Stimulated activated CD8-positive, alpha-beta memory T cell treated with anti-CD3 and anti-CD28 coated beads, Interleukin-7, amount 100 ng/mL, for 24 hours (primary cell): ENCODE data around the gene SAMD7.

Experiments
- DNase-seq: peaks from one replicate; pipeline ENCODE4 v3.0.0-alpha.2; 2020; ENCODE audit warnings: low read depth

The SAMD7 gene

GRCh38 chr3:169907944-169908343, 3.4 kb upstream of the SAMD7 start:
- DNase-seq, result no peak

DNA sequence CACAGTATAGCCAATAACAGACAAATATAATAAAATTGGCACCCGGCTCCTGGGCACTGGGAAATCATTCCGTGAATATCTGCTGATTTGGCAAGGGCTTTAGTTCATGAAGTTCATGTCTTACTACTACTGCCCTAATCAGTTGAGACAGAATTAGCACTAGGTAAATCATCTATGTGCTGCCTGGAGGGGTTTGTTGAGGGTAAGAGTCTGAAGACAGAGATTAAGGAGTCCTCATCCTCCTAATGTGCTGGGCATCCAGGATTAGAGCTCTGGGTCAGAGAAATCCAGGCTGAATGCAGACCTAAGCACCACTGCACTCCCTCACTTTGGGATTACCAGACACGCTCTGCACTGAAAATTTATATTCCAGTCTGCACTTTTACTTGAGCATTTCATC, 2.0 kb downstream of the SAMD7 start:
- no peak for DNase-seq

DNA sequence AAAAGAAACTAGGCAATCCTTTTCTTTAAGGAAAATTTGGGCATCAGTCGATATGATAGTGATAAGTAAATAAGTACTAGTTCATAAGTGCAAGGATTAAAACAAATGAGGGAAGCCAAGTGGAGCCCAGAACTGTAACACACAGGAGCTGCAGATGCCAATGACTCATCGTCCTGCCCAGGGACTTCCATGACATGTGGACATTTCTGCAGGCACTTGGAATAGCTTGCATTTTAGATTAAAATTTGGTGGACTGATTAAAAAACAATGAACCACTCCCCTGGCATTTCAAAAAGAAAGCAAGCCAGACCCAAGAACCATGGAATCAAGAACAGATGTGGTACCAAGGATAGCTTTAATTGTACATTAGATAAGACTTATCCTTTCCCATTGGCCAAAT, 2.9 kb downstream of the SAMD7 start:
- DNase-seq, result no peak

DNA sequence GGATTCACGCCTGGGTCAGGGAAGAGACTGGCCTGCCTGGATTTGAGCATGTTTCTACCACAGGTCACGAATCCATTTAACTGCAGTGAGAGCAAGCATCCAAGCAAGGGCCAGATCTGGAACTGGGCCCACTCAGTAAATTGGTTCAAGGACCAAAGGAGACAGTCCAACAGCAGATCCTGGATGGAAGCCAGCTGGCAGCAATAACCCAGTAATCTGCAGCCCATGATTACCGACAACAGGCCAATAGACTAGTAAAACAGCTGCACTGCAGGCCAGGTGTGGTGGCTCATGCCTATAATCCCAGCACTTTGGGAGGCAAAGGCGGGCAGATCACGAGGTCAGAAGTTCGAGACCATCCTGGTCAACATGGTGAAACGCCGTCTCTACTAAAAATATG, 11.8 kb downstream of the SAMD7 start:
- DNase-seq, result no peak

DNA sequence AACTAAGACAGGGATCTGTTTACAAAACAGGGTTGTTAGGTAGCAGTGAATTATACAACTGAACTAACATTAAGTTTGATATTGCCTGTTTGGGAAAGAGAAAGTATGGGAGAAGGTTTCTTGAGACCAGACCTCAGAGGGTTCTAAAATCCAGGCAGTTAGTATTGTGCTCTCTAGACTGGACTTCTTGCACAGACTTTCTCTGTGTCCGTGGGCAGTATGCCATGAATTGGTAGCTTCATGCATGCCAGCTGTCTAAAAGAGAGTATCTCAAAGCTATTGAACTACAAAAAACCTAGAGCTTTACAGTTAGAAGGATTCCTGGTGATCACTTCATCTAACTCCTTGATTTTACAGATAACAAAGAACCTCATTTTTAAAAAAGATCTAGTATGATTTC, 12.5 kb downstream of the SAMD7 start:
- DNase-seq, result no peak

GRCh38 chr3:169929830-169930519, 18.6 kb downstream of the SAMD7 start:
- no peak for DNase-seq

DNA sequence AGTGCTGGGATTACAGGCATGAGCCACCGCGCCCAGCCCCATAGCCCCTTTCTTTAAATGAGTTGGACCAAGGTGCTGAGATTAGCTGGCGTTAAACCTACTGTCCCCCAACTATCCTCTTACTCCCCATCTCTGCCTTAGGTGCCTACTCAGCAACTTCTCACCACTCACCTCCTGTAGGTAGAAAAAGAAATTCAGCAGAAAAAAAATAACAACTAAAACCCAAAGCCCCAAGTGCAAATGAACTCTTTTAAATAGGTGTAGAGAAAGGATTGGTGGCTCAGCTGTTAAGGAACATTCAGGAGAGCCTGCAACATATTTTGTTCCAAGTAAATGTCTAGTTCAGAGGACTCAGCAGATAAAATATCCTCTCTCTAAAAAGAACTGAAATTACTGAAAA, 19.5 kb downstream of the SAMD7 start:
- DNase-seq, result no peak

GRCh38 chr3:169931747-169932520, 20.6 kb downstream of the SAMD7 start:
- no peak for DNase-seq

DNA sequence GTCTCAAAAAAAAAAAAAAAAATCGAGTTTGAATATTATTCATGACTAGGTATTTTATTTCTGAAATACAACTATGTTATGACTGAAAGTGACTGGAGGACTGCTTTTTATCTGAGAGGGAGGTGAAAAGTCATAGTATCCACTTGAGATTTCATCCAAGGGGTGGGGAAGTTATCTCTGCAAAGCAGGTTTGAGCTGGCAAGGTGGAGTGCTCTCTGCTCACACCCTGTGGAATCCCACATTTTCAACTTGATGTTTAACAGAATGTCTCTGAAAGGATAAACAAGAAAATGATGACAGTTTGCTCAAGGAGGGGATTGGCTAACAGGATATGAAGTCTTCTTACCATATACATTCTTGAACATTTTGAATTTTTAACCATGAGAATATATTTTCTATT, 27.9 kb downstream of the SAMD7 start:
- no peak for DNase-seq

DNA sequence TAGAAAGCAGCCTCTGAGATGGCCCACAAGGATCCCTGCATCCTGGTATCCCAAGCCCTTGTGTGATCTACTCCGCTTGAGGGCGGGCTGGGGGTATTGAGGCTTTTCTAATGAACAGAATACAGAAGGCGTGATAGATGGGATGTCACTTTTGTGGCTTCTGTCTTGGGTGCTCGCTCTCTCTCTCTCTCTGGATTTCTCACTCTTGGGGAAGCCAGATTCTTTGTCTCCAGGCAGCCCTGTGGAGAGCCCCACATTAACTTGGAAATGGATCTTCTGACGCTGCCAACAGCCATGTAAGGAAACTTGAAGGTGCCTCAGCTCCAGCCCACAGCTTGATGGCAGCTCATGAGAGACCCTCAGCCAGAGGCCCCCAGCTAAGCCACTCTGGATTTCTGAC, 28.4 kb downstream of the SAMD7 start:
- DNase-seq, result no peak

GRCh38 chr3:169940470-169941181, 29.3 kb downstream of the SAMD7 start:
- DNase-seq, result no peak

GRCh38 chr3:169945313-169945712, 33.9 kb downstream of the SAMD7 start:
- no peak for DNase-seq

DNA sequence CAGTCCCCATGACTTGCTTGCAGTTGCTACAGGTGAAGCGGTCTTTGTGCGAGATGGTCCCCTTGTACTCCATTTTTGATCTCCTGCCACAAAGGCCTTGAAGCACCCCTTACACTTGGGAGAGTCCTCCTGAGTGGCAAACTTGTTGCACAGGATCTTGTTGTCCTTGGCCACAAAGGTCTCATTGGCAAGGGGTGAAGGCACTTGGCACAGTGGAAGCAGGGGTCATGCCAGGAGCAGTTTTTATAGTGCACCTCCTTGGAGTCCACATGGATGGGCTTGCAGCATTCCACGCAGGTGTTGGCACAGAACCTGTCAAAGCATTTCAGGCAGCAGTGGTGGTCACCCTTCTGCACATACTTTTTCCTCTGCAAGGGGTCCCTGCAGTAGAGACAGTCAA, 35.0 kb downstream of the SAMD7 start:
- DNase-seq, result no peak

GRCh38 chr3:169948559-169949448, 37.4 kb downstream of the SAMD7 start:
- DNase-seq, result no peak

GRCh38 chr3:169952045-169952444, 40.7 kb downstream of the SAMD7 start:
- DNase-seq, result no peak

DNA sequence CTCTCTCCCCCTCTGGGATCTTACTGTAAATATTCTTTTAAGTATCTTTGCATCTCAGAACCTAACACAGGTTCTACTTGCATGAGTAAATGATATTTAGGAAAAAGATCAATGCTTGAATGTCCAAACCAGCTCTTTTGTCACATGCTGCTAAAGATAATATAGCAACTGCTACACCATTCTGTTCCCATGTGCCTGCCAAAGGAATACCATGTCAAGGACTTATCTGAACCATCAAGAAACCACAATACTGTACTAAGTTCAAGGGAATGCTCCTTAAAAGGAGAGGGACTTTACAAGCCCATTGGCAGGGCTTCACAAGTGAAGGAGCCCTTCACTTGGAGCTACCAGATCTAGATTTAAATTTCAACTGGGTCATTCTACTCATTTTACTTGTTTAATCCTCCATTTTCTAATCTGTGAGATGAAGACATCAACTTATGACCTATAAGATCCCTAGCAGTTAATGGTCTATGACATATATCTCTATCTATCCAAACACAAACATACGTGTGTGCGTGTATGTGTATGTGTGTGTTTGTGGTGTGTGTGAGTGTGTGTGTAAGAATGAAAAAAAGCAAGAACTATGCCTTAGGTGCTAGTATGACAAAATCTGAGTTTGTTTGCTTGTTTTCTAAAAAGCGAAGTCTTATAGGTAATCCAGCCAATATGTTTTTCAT, 42.2 kb downstream of the SAMD7 start:
- DNase-seq, result no peak

GRCh38 chr3:169954142-169954756, 42.9 kb downstream of the SAMD7 start:
- no peak for DNase-seq

GRCh38 chr3:169955406-169955805, 44.0 kb downstream of the SAMD7 start:
- DNase-seq, result no peak

GRCh38 chr3:169964176-169964575, 52.8 kb downstream of the SAMD7 start:
- no peak for DNase-seq

DNA sequence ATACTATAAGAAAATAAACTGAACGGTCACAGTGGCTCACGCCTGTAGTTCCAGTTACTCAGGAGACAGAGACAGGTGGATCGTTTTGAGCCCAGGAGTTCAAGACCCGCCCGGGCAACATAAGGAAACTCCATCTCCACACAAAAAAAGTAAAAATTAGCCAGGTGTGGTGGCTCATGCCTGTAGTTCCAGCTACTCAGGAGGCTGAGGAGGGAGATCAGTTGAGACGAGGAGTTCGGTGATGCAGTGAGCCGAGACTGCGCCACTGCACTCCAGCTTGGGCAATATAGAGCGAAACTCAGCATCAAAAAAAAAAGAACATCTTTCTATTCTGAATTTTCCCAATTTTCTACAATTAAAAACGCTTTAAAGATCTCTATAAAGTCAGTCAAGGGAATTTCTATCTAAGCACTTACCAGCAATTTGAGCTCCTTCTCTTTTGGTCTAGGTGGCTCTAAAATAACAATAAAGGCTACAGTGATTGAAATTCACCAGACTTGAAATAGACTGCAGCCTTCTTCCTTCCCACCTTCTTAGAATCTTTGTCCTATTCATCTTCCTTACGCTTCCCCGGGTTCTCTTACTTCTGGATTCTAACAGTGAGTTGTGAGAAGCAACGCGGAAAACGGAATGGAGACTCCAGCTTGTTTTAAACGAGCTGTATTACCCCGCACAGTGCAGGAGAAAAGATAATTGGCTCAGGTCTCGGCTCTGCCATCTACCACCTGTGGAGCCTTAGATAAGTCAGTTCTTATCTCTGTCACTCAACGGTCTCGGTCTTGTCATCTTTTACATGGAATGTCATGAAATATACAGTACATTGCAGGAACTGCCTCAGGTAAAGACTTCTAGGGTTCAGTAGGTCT, 54.4 kb downstream of the SAMD7 start:
- no peak for DNase-seq
